ENCODE measurements around the gene MEF2C.

Gene MEF2C

GRCh38 chr5:88729829-88730182 lies 153.2 kb downstream of the MEF2C start:
- TF ChIP-seq GATA2 (IDR thresholded peaks at IDR 0.05; ENCODE audit: low read depth, low read length), result no peak

- no peak for TF ChIP-seq GATA2 (IDR thresholded peaks at IDR 0.05; ENCODE audit: low read depth, low read length)
Measured at GRCh38 chr5:88729084-88729828, 153.7 kb downstream of the MEF2C start.

GRCh38 chr5:88727705-88728313 lies 155.2 kb downstream of the MEF2C start:
- TF ChIP-seq GATA3 (IDR thresholded peaks at IDR 0.05; ENCODE audit: low read depth, low read length) (no peak), GATA2 (IDR thresholded peaks at IDR 0.05; ENCODE audit: low read depth, low read length) (no peak)

GRCh38 chr5:88725454-88725853 lies 157.5 kb downstream of the MEF2C start:
- TF ChIP-seq GATA3 (IDR thresholded peaks at IDR 0.05; ENCODE audit: low read depth, low read length) (no peak), GATA2 (IDR thresholded peaks at IDR 0.05; ENCODE audit: low read depth, low read length) (no peak)

GRCh38 chr5:88724201-88724600 lies 158.8 kb downstream of the MEF2C start:
- TF ChIP-seq GATA3 (IDR thresholded peaks at IDR 0.05; ENCODE audit: low read depth, low read length), result no peak
- TF ChIP-seq GATA2 (IDR thresholded peaks at IDR 0.05; ENCODE audit: low read depth, low read length), result no peak

GRCh38 chr5:88722546-88723073 lies 160.4 kb downstream of the MEF2C start:
- TF ChIP-seq GATA3 (IDR thresholded peaks at IDR 0.05; ENCODE audit: low read depth, low read length), result no peak
- TF ChIP-seq GATA2 (IDR thresholded peaks at IDR 0.05; ENCODE audit: low read depth, low read length), result no peak

GRCh38 chr5:88719434-88719833 lies 163.6 kb downstream of the MEF2C start:
- TF ChIP-seq GATA3 (IDR thresholded peaks at IDR 0.05; ENCODE audit: low read depth, low read length), result no peak
- no peak for TF ChIP-seq GATA2 (IDR thresholded peaks at IDR 0.05; ENCODE audit: low read depth, low read length)

- TF ChIP-seq GATA2 (IDR thresholded peaks at IDR 0.05; ENCODE audit: low read depth, low read length) (no peak), GATA3 (IDR thresholded peaks at IDR 0.05; ENCODE audit: low read depth, low read length) (no peak)
Measured at GRCh38 chr5:88718736-88719135, 164.2 kb downstream of the MEF2C start.

- TF ChIP-seq GATA2 (IDR thresholded peaks at IDR 0.05; ENCODE audit: low read depth, low read length), result no peak
- no peak for TF ChIP-seq GATA3 (IDR thresholded peaks at IDR 0.05; ENCODE audit: low read depth, low read length)
Measured at GRCh38 chr5:88716101-88716500, 166.9 kb downstream of the MEF2C start.

GRCh38 chr5:88715503-88715902 lies 167.5 kb downstream of the MEF2C start:
- TF ChIP-seq GATA2 (IDR thresholded peaks at IDR 0.05; ENCODE audit: low read depth, low read length) (no peak), GATA3 (IDR thresholded peaks at IDR 0.05; ENCODE audit: low read depth, low read length) (no peak)

GRCh38 chr5:88713818-88714217 lies 169.2 kb downstream of the MEF2C start:
- no peak for TF ChIP-seq GATA3 (IDR thresholded peaks at IDR 0.05; ENCODE audit: low read depth, low read length)
- TF ChIP-seq GATA2 (IDR thresholded peaks at IDR 0.05; ENCODE audit: low read depth, low read length), result no peak

- TF ChIP-seq GATA3 (IDR thresholded peaks at IDR 0.05; ENCODE audit: low read depth, low read length) (no peak), GATA2 (IDR thresholded peaks at IDR 0.05; ENCODE audit: low read depth, low read length) (no peak)
Measured at GRCh38 chr5:88708682-88709398, 174.1 kb downstream of the MEF2C start.

GRCh38 chr5:88708021-88708420 lies 175.0 kb downstream of the MEF2C start:
- TF ChIP-seq GATA2 (IDR thresholded peaks at IDR 0.05; ENCODE audit: low read depth, low read length), result no peak
- TF ChIP-seq GATA3 (IDR thresholded peaks at IDR 0.05; ENCODE audit: low read depth, low read length), result no peak

GRCh38 chr5:88707216-88707965 lies 175.6 kb downstream of the MEF2C start:
- TF ChIP-seq GATA3 (IDR thresholded peaks at IDR 0.05; ENCODE audit: low read depth, low read length) (no peak), GATA2 (IDR thresholded peaks at IDR 0.05; ENCODE audit: low read depth, low read length) (no peak)

Measured in SH-SY5Y (cell line).